Left ventricle myocardium inferior (tissue), 1 donor: Measurements from ENCODE around the gene TNFRSF8. TPM values are rescaled to one million over a fixed set of nuclear protein-coding genes. Genes with fewer than 3 reads are reported as not detected.
"Not testable (repeated sequence)": the region's sequence is repeated elsewhere in the genome, so short reads cannot be mapped to it uniquely, and the experiment has no call there.

ENCODE experiments used
- DNase-seq: peaks from one replicate; pipeline ENCODE4 v3.0.0-alpha.2; 2020
- H3K27ac ChIP-seq: fragments of 200-600 bp; replicated peaks from 2 replicates; pipeline ENCODE4 v1.8.0; 2021
- H3K27me3 ChIP-seq: fragments of 200-600 bp; 2 replicates; pipeline ENCODE4 v1.8.0; 2021; ENCODE audit warnings: low read depth
- H3K36me3 ChIP-seq: fragments of 200-600 bp; 2 replicates; pipeline ENCODE4 v1.8.0; 2021
- H3K4me1 ChIP-seq: fragments of 200-600 bp; 2 replicates; pipeline ENCODE4 v1.8.0; 2021
- H3K4me3 ChIP-seq: fragments of 200-600 bp; 2 replicates; pipeline ENCODE4 v1.8.0; 2021; ENCODE audit warnings: mild to moderate bottlenecking, moderate library complexity
- H3K9me3 ChIP-seq: fragments of 200-600 bp; replicated peaks from 2 replicates; pipeline ENCODE4 v1.8.0; 2021
- CTCF ChIP-seq: fragments of 200-600 bp; IDR thresholded peaks from 2 replicates; pipeline ENCODE4 v1.8.0; 2021; ENCODE audit warnings: antibody characterized with exemption, mild to moderate bottlenecking, borderline replicate concordance
- intact Hi-C: fragments of 100-400 bp; cut with micrococcal nuclease; formaldehyde crosslinking; loops from one replicate; pipeline ENCODE4 v1.11.0; 2022
- total RNA-seq: library from RNA; stranded (reverse); fragmentation: NEBNext Ultra II Directional; extraction: Animal tissue kit (Norgen Biotek cat#: 25700); gene quantifications from one replicate; pipeline ENCODE4 v1.2.1, GENCODE V29; 2021
- donor health status: DM: no; HTN: yes; CAD: no; lungs with severe emphysema.

Gene TNFRSF8
- total RNA-seq, 1 donor from 2014 or later, result 0.82 TPM

GRCh38 chr1:12034381-12034801 is 28.7 kb upstream of the TNFRSF8 start:
- intact Hi-C loops, result no loop called here
- TF ChIP-seq CTCF, result no peak
- H3K27me3 ChIP-seq, result peaks cover 4% of the 10 kb centered on the region
- DNase-seq, result peak; percentile 36
- peak overlapping the region; percentile 51 for H3K27ac ChIP-seq
- peaks cover 11% of the 10 kb centered on the region for H3K4me1 ChIP-seq
- H3K9me3 ChIP-seq, result no peaks in the 10 kb centered on the region
- H3K36me3 ChIP-seq, result peaks cover 20% of the 10 kb centered on the region
- no peak overlapping the region for H3K4me3 ChIP-seq

GRCh38 chr1:12035312-12035711 is 27.8 kb upstream of the TNFRSF8 start:
- peaks cover 11% of the 10 kb centered on the region for H3K4me1 ChIP-seq

GRCh38 chr1:12037486-12038355 is 25.4 kb upstream of the TNFRSF8 start:
- intact Hi-C loops, result no loop called here
- H3K4me1 ChIP-seq, result peaks cover 11% of the 10 kb centered on the region
- peaks cover 4% of the 10 kb centered on the region for H3K27me3 ChIP-seq
- no peaks in the 10 kb centered on the region for H3K9me3 ChIP-seq
- no peak overlapping the region for H3K27ac ChIP-seq
- no peak overlapping the region for H3K4me3 ChIP-seq
- DNase-seq, result no peak
- TF ChIP-seq CTCF, result no peak
- no peaks in the 10 kb centered on the region for H3K36me3 ChIP-seq

More at GRCh38 chr1:12035312-12035711, 27.8 kb upstream of the TNFRSF8 start:
- Histone ChIP-seq H3K27me3 (peaks cover 4% of the 10 kb centered on the region), H3K9me3 (no peaks in the 10 kb centered on the region), H3K36me3 (peaks cover 11% of the 10 kb centered on the region), H3K4me3 (no peak overlapping the region), H3K27ac (no peak overlapping the region)
- DNase-seq, result no peak
- intact Hi-C loops, result no loop called here
- TF ChIP-seq CTCF, result no peak

- no peaks in the 10 kb centered on the region for H3K9me3 ChIP-seq
- TF ChIP-seq CTCF, result no peak
- H3K4me3 ChIP-seq, result no peak overlapping the region
- H3K4me1 ChIP-seq, result peaks cover 11% of the 10 kb centered on the region
- no peak overlapping the region for H3K27ac ChIP-seq
- intact Hi-C loops, result no loop called here
- DNase-seq, result no peak
- H3K27me3 ChIP-seq, result peaks cover 4% of the 10 kb centered on the region
- no peaks in the 10 kb centered on the region for H3K36me3 ChIP-seq
Measured at GRCh38 chr1:12038356-12039163, 24.5 kb upstream of the TNFRSF8 start.

GRCh38 chr1:12039164-12039525 is 24.0 kb upstream of the TNFRSF8 start:
- no peak for TF ChIP-seq CTCF
- DNase-seq, result no peak
- Histone ChIP-seq H3K36me3 (no peaks in the 10 kb centered on the region), H3K4me1 (peaks cover 9% of the 10 kb centered on the region), H3K9me3 (no peaks in the 10 kb centered on the region), H3K27ac (no peak overlapping the region), H3K27me3 (peaks cover 4% of the 10 kb centered on the region), H3K4me3 (no peak overlapping the region)
- intact Hi-C loops, result no loop called here

GRCh38 chr1:12039824-12040456 is 23.2 kb upstream of the TNFRSF8 start:
- H3K9me3 ChIP-seq, H3K27ac ChIP-seq, H3K4me3 ChIP-seq, H3K4me1 ChIP-seq, intact Hi-C loops, DNase-seq, H3K36me3 ChIP-seq, H3K27me3 ChIP-seq: not testable (repeated sequence)
